Peyer's patch (tissue), 4 donors: ENCODE data around the gene MMAB.
A peak's percentile ranks its signal among the peaks of the same experiment; 100 is the strongest.

Experiments used
- POLR2A ChIP-seq, 2 donors: fragments of 450-650 bp; IDR thresholded peaks; one replicate each; pipeline ENCODE4 v1.5.1; 2017; ENCODE audit warnings: antibody characterized with exemption in 2 of 2, mild to moderate bottlenecking in 2 of 2, moderate library complexity in 2 of 2
- TF ChIP-seq, protein P1 (sequence below), 6 experiments: fragments of 450-650 bp in 4 of 6; fragments of 200-600 bp in 2 of 6; sonication (generic) in 1 of 6; IDR thresholded peaks; one replicate each; pipeline ENCODE4 v1.5.1; 2017 to 2019; ENCODE audit warnings: antibody characterized with exemption in 6 of 6, mild to moderate bottlenecking in 3 of 6, moderate library complexity in 1 of 6

DNA sequence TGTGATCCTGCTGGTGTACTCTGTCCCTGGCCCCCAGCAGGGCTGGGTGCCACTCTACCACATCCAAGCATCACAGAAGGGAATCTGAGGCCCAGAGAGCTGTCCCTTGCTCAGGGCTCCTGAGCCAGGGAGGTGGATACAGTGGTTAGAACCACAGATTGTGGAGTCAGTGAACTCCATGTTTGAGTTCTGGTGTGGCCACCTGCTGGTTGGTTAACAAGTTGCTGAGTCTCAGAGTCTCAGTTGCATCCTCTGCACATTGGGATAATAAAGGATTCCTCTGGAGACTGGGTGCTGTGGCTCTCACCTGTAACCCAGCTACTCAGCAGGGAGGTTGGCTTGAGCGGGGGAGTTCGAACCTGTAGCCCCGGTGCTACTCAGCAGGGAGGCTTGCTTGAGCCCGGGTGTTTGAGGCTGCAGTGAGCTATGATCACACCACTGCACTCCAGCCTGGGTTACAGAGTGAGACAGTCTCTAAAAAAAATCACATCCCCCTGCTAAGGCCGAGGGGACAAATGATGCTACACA lies 39.7 kb upstream of the MMAB start:
- TF ChIP-seq, protein P1, sequence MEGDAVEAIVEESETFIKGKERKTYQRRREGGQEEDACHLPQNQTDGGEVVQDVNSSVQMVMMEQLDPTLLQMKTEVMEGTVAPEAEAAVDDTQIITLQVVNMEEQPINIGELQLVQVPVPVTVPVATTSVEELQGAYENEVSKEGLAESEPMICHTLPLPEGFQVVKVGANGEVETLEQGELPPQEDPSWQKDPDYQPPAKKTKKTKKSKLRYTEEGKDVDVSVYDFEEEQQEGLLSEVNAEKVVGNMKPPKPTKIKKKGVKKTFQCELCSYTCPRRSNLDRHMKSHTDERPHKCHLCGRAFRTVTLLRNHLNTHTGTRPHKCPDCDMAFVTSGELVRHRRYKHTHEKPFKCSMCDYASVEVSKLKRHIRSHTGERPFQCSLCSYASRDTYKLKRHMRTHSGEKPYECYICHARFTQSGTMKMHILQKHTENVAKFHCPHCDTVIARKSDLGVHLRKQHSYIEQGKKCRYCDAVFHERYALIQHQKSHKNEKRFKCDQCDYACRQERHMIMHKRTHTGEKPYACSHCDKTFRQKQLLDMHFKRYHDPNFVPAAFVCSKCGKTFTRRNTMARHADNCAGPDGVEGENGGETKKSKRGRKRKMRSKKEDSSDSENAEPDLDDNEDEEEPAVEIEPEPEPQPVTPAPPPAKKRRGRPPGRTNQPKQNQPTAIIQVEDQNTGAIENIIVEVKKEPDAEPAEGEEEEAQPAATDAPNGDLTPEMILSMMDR (IDR thresholded peaks at IDR 0.05): peak in 3 of 6 experiments; percentile 7 to 27 (median 17)
- no peak for TF ChIP-seq POLR2A (IDR thresholded peaks at IDR 0.05)
